ENCODE data around the gene TH.

- TF ChIP-seq CTCF (IDR thresholded peaks at IDR 0.05) (no peak), POLR2A (IDR thresholded peaks at IDR 0.05) (no peak)
Measured at GRCh38 chr11:2122907-2123627, 48.5 kb downstream of the TH start.
